Osteoblast (primary cell): ENCODE results near the gene OR2L13. TPM values are rescaled to one million over a fixed set of nuclear protein-coding genes. Genes with fewer than 3 reads are reported as not detected.

Experiments used
- DNase-seq: peaks from one replicate; pipeline ENCODE4 v3.0.0; 2011; ENCODE audit warnings: low spot score, mixed read lengths; ENCODE audit not compliant: insufficient read length; ENCODE audit errors: missing footprints
- H2AFZ ChIP-seq: 2 replicates; pipeline ENCODE4 v1.6.0; 2011; ENCODE audit warnings: mild to moderate bottlenecking, low read length
- H3K27ac ChIP-seq: 2 replicates; pipeline ENCODE4 v1.5.1; 2011; ENCODE audit warnings: mild to moderate bottlenecking, low read depth, low read length, moderate library complexity
- H3K27me3 ChIP-seq: 2 replicates; pipeline ENCODE4 v1.6.0; 2012; ENCODE audit warnings: mild to moderate bottlenecking, control low read depth, inconsistent platforms, low read length, moderate library complexity; ENCODE audit not compliant: insufficient read depth
- H3K36me3 ChIP-seq: 2 replicates; pipeline ENCODE4 v1.5.1; 2011; ENCODE audit warnings: mild to moderate bottlenecking, low read length, control low read depth, moderate library complexity; ENCODE audit not compliant: insufficient read depth
- H3K4me1 ChIP-seq: 2 replicates; pipeline ENCODE4 v1.5.1; 2011; ENCODE audit warnings: mild to moderate bottlenecking, low read length, control low read depth, moderate library complexity; ENCODE audit not compliant: insufficient read depth
- H3K4me2 ChIP-seq: 2 replicates; pipeline ENCODE4 v1.6.0; 2011; ENCODE audit warnings: mild to moderate bottlenecking, low read length; ENCODE audit not compliant: insufficient read depth
- H3K4me3 ChIP-seq: fragments of 200-600 bp; sonication (generic); 3 replicates; pipeline ENCODE4 v1.5.1; 2012; ENCODE audit warnings: mild to moderate bottlenecking, low read length, inconsistent platforms; ENCODE audit not compliant: insufficient read depth
- H3K79me2 ChIP-seq: 2 replicates; pipeline ENCODE4 v1.6.0; 2012; ENCODE audit warnings: mild to moderate bottlenecking, low read length, control low read depth, inconsistent platforms; ENCODE audit not compliant: insufficient read depth
- H3K9me3 ChIP-seq: 2 replicates; pipeline ENCODE4 v1.5.1; 2011; ENCODE audit warnings: low read depth, low read length, control low read depth
- H4K20me1 ChIP-seq: 2 replicates; pipeline ENCODE4 v1.6.0; 2012; ENCODE audit warnings: mild to moderate bottlenecking, low read length, control low read depth; ENCODE audit not compliant: insufficient read depth
- small RNA-seq: library from RNA; depleted of rRNA; stranded (forward); fragments of <200 nt; gene quantifications from one replicate; pipeline ENCODE3, GENCODE V24; 2012
- total RNA-seq: library from RNA; depleted of rRNA; stranded (reverse); fragments of >200 nt; gene quantifications from 2 replicates; pipeline ENCODE4 v1.2.3, GENCODE V29; 2012
- TF ChIP-seq, protein P1 (sequence below): IDR thresholded peaks from 2 replicates; pipeline ENCODE4 v1.5.1; 2011; ENCODE audit warnings: mild to moderate bottlenecking, low read depth, low read length, moderate library complexity; ENCODE audit errors: extremely low read depth

Gene OR2L13
- total RNA-seq, 1 donor: under 0.01 TPM

DNA sequence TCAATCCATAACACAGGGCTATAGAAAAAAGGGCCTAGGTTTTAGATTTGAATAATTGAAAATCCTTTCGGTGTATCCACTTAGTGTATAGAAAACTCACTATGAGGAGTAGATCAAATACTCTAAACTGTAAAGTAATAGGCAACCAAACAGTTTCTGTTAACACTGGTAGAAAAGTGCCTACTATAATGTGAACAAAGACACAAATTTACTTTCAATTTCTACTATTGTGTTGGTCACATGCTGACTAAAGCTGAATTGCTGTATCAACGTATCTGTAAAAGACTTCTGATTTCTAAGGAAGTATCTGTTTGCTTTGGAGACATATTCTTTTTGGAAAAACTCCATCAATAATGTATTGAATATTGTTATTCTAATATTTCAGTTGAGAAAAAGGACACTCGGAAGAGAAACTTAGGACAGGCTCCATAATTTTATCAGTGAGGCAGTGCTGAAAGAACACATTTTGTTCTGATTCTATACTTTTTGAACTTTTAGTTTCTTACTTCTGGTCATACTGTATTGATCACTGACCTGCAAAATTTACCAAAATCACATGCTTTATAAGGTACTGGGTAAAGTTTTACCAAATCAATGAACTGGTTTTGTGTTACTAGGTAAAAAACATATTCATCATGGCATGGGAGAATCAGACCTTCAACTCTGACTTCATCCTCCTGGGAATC lies 49.7 kb downstream of the OR2L13 start, which contains the start of gene OR2M5:
Gene OR2M5, plus strand, starts transcription at position 636 of the 686 bp plus-strand sequence. Its CDS starts 0 bp downstream, at position 636.
- no peaks in the 10 kb centered on the region for H3K79me2 ChIP-seq
- no peaks in the 10 kb centered on the region for H4K20me1 ChIP-seq
- H2AFZ ChIP-seq: no peak within 1 kb of the TSS
- no peak within 1 kb of the TSS for H3K27ac ChIP-seq
- no peak for DNase-seq
- no peaks in the 10 kb centered on the region for H3K27me3 ChIP-seq
- TF ChIP-seq, protein P1, sequence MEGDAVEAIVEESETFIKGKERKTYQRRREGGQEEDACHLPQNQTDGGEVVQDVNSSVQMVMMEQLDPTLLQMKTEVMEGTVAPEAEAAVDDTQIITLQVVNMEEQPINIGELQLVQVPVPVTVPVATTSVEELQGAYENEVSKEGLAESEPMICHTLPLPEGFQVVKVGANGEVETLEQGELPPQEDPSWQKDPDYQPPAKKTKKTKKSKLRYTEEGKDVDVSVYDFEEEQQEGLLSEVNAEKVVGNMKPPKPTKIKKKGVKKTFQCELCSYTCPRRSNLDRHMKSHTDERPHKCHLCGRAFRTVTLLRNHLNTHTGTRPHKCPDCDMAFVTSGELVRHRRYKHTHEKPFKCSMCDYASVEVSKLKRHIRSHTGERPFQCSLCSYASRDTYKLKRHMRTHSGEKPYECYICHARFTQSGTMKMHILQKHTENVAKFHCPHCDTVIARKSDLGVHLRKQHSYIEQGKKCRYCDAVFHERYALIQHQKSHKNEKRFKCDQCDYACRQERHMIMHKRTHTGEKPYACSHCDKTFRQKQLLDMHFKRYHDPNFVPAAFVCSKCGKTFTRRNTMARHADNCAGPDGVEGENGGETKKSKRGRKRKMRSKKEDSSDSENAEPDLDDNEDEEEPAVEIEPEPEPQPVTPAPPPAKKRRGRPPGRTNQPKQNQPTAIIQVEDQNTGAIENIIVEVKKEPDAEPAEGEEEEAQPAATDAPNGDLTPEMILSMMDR: no peak
- no peaks in the 10 kb centered on the region for H3K4me1 ChIP-seq
- H3K4me2 ChIP-seq: no peak within 1 kb of the TSS
- H3K9me3 ChIP-seq: no peaks in the 10 kb centered on the region
- H3K4me3 ChIP-seq: no peak within 1 kb of the TSS
- H3K36me3 ChIP-seq: no peaks in the 10 kb centered on the region

Small RNA genes lying within 50 kb of the gene (small RNA-seq; reads per million reads assigned to genes)
- gene RF00019: not detected

Other genes starting within 250 kb of the OR2L13 start
- 0.29 and 0.36 TPM in 2 replicates for gene TRIM58, start 238.0 kb upstream of the OR2L13 start, total RNA-seq
- gene OR2W3, start 199.6 kb upstream of the OR2L13 start, total RNA-seq: 1.1 TPM in 1 of 2 replicates, not detected in the other
- gene OR2T8, start 174.9 kb upstream of the OR2L13 start, total RNA-seq: not detected in 2 replicates
- gene OR2AJ1, start 170.3 kb upstream of the OR2L13 start, total RNA-seq: not detected in 2 replicates
- not detected in 2 replicates for gene OR2L8, start 146.3 kb upstream of the OR2L13 start, total RNA-seq
- gene OR2AK2, start 130.0 kb upstream of the OR2L13 start, total RNA-seq: not detected in 2 replicates
- not detected in 2 replicates for gene OR2L5, start 81.5 kb upstream of the OR2L13 start, total RNA-seq
- gene OR2L2, start 65.1 kb upstream of the OR2L13 start, total RNA-seq: under 0.01 TPM in 2 replicates
- gene OR2L3, start 48.3 kb upstream of the OR2L13 start, total RNA-seq: under 0.01 TPM in 1 of 2 replicates, not detected in the other
- not detected in 2 replicates for gene OR2M5, start 50.0 kb downstream of the OR2L13 start, total RNA-seq
- not detected in 2 replicates for gene OR2M2, start 79.6 kb downstream of the OR2L13 start, total RNA-seq
- not detected in 2 replicates for gene OR2M3, start 102.1 kb downstream of the OR2L13 start, total RNA-seq
- gene OR2M4, start 136.2 kb downstream of the OR2L13 start, total RNA-seq: not detected in 2 replicates
- not detected in 2 replicates for gene OR2T33, start 182.8 kb downstream of the OR2L13 start, total RNA-seq
- gene OR2T12, start 208.2 kb downstream of the OR2L13 start, total RNA-seq: not detected in 2 replicates
- not detected in 2 replicates for gene OR2M7, start 229.4 kb downstream of the OR2L13 start, total RNA-seq